ENCODE data around the gene GID8.

The GID8 gene

DNA sequence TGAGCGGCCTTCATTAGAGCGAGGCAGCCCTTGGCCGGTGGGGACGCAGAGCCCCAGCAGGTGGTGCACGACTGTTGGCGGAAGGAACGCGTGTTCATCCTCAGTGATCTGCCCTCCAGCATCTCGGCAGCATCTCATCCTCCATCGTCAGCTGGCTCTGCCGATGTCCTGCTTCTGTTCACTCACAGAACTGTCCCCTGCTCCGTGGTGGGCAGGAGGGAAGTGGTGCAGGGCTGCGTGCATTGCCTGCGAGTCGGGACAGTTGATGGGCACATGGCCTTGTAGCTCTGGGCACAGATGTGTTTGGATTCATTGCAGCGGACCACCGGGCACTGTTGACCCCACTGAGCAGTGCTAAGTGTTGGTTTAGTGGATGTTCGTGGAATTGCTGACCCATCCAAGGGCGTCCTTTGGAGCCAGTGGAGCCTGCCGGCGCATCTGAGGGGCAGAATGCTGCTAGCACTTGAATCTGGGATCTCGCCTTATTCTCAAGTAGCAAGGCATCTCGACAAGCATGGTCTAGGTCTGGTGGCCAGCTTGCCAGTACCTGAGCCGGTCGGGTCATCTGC, 7.9 kb downstream of the GID8 start:
- no peak for FAIRE-seq

DNA sequence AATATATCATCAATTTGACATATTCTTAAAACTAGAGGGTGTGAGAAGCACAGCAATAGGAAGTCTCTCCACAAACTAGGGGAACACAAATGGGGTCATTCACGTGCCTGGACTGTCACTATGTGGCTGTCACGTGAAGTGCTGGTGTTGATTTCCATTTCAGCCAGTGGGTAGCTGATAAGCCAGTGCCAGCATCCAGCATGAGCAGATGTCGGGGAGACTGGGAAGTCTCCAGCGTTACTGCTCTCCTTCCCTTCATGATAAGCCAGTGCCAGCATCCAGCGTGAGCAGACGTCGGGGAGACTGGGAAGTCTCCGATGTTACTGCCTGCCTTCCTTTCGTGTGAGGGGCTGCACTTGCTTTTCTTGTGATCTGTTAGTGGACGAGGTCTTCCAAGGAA, 9.0 kb downstream of the GID8 start:
- FAIRE-seq = no peak

DNA sequence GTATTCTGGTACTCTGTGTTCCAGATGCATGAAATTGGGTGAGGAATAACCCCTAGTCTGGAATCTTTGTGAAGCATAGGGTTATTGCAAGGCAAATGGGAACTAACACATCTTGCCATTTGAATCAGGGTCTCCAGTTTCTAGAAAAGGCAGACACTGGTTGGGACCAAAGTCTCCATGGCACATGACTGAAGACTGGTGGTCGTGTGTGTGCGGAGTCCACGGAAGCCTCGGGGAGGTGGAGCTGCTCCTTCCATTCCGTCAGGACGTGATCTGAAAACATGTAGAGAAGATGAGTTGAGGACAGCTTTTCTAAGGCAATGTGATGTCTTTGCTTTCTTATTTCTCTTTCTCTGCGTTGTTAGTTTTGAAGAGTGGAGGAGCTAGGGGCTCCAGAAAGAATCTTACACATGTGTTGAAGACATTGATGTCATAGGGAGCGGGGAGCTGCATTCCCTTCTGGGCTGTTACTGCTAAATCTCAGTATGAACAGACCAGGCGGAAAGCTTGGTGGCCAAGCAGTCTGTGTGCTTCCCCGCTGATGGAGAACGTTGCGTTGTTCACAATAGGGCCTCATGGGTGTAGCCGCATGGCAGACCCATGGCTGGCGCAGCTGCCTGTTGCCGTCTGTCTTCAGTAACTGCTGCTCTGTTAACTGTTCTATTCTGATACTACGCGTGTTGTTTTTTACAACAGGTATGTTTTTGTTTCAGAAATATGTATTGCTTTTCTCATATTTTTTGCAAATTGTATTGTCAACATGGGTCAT, 9.8 kb downstream of the GID8 start:
- no peak for FAIRE-seq

DNA sequence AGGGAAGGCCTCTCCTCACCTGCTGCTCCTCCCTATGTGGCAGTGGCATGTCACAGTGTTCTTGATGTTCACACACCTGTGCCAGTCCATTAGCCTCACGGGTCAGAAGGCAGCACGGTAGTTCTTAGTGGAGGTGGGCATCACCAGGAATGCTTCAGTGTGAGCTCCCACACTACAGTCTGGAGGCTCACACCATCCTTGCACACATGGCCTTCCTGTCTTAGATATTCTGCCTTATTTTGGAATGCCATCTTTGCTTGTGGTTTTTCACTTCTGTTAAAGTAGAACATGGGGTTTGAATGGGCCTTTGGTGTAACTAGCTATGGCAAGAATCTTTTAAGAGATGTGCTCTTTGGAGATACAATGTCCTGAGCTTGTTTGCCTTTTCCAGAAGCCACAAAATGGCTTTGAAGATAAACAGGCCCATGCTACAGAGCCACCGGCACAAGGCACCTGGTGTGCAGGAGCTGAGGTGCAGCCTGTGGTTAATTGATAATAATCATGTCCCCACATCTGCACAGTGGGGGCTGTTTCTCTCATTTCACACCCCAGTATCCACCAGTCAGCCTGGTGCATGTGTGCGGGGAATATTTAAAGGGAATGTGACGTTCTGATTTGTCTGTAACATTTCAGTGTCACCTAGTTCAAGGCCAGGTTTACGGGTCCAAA, 11.3 kb downstream of the GID8 start:
- FAIRE-seq = no peak

DNA sequence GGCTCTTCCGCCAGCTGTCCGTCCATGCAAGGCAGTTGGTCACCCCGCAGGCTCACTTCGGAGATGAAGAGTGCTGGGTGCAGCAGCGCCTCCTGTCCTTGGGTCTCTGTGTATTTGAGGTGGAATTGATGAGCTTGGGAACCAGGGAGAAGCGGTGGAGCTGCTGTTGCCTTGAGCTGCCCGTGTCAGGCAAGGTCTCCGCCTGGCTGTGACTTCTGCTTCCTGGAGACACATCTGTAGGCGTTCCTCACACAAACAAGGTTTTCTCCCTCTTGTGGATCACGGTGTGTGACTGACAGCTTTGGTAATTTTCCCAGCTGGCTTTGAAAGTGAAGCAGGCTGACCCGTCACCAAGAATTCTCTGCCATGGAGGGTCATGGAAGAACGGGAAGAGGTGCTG, 12.0 kb downstream of the GID8 start:
- FAIRE-seq = no peak

DNA sequence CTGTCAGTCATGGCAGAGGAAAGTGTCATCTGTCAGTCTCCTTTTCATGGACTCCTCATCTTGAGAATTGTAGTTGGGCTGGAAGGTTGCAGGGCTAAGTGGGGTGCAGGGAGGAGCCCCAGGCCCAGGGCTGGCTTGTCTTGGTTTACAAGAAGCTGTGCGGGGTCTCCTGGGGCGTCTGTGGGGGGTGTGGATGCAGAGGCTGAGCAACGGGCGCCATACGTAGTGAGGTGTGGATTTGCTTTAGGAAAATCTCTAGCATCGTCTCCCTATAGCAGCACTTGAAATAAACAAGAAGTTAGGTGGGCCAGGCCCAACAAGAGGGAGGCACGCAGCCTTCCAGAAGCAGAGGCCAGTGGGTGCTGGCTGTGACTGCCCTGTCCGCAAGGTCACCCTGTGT, 12.8 kb downstream of the GID8 start:
- no peak for FAIRE-seq

DNA sequence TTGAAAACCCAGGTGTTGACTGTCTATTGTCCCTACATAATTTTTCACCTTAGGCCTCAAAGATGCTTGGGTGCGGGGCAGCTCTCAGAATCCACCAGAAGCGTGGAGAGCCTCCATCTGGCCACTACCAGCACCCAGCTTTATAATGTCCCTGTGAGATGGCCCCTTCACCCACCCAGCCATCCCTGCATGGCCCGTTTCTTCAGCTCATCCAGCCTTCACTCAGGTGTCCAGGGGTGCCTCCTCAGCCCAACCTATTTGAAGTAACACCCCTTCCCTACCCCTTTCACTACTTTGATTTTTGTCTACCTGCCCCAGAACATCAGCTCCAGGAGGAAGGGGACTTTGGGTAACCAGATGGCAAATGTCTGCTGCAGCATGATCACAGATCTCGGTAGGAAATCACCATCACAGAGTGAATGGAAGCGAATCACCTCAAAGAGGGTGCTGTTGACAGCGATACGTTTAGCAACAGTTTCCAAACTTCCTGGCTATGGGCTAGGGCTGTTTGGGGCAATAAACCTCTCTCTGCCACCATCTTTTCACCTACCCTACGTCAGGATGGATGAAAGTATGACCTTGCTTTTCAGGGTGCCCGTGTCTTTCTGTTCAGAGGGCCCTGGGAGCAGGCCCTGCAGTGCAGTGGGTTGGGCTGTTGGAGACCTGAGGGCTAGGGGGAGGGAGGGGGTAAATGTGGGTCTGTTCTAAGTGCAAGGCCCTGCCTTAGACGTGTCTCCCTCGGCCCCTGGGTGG, 13.4 kb downstream of the GID8 start:
- FAIRE-seq = no peak

DNA sequence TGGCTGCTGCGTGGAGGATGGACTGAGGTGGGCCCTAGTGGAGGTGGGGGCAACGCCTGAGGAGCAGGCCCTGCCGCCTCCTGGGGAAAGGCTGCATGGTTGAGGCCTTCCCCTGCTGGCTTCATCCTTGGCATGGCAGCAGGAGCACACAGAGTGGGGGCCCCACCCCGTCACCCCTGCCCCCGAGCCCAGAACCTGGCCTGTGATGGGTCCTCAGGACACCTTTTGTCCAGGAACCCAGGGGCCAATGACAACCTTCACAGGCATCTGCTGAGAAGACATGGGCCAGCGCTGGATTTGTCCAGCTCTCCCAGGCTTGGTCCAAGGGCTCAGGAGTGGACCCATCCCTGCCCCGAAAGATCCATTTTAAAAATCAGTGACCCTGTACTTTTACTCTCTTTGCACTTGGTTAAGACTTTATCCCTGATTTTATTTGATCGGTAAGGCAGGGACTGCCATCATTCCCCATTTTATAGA, 14.0 kb downstream of the GID8 start:
- no peak for FAIRE-seq

DNA sequence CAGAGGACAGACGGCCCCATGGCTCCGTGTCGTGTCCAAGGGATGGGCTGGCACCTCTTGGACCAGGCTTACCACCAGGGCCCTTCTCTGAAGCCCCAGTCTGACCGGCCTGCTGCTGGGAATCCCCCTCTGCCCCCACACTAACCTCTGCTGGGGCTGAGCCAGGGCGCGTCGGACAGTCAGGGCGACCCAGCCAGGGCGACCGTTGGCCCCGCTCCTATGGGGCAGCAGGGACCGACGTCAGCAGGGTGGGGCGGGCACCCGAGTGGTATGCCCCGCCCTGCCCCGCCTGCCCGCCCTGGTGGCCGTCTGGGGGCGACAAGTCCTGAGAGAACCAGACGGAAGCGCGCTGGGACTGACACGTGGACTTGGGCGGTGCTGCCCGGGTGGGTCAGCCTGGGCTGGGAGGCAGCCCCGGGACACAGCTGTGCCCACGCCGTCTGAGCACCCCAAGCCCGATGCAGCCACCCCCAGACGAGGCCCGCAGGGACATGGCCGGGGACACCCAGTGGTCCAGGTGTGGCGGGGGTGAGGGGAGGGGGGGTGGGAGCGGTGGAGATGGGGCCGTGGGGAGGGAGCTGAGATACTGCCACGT, 14.5 kb downstream of the GID8 start, which contains the start of gene SLC17A9:
SLC17A9 (plus strand) TSS at position 337 of the 595 bp plus-strand sequence; CDS start at position 459, 122 bp downstream.
- no peak for FAIRE-seq

DNA sequence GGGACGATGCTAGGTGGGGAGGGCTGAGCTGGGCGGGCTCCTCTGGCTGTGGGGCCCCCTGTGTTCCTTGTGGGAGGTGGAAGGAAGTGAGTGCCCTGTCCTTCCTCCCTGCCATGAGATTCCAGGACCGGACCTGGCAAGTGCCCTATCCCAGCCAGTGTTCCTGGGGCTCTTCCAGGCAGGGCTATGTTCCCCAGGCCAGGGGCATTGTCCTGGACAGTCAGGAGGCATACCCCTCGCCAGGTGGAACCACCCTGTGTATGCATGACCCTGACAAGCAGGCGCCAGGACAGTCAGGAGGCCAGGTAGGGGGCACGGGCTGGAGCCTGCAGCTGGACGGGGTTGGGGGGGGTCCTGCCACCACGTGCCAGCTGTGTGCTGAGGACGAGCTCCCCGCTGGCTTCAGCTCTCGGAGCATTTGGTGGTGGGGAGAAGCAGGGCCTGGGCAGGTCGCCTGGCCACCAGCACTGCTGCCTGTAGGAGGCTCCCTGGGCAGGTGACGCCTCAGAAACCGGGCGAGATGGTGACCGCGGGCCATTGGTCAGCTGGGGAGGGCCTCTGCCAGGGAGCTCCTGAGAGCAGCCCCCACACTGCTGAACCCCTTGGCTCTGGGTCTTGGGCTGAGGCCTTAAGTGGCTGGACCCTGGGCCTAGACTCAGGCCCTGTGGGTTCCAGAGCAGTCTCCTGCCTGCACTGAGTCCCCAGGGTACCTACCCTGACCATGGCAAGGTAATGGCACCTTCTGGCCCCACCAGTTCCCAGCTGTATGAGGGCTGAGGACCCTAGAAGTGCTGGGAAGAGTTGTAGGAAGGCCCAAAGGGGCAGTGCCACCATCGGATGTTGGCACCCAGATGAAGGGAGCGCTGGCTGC, 15.3 kb downstream of the GID8 start:
- no peak for FAIRE-seq

DNA sequence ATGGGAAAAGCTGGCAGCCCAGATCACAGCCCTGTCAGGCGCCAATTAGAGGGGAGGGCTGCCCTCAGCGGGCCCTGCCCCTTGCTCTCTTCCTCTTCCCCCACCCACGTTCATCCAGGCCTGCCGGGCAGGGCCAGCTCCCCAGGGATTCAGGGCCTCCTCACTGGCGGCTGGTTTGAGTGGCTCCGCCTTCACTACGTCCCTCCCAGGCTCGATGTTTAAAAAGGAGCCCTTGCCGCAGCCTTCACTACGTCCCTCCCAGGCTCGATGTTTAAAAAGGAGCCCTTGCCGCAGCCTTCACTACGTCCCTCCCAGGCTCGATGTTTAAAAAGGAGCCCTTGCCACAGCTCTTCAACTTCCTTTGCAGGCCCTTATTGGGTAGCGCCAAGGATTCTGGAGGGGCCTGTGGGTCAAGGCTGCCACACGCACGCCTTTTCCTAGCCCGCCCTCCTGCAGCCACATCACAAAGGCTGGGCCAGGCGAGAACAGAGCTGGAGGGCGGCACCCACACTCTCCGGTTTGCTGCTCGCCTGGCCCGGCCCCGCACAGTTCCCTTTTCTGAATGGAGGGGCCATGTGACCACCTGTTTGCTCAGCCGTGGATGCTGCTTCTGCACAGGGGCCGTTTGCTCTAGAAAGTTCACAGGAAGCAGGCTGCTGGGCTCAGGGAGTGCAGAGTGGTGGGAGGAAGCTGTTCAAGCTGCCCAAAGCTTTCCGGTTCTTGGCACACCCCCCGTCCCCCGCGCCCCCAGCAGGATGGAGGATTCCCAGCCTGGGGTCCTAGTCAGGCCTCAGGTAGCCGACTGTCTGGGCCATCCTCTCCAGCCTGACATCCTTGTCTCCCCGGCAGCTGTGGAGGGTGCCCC, 16.1 kb downstream of the GID8 start:
- FAIRE-seq = no peak

DNA sequence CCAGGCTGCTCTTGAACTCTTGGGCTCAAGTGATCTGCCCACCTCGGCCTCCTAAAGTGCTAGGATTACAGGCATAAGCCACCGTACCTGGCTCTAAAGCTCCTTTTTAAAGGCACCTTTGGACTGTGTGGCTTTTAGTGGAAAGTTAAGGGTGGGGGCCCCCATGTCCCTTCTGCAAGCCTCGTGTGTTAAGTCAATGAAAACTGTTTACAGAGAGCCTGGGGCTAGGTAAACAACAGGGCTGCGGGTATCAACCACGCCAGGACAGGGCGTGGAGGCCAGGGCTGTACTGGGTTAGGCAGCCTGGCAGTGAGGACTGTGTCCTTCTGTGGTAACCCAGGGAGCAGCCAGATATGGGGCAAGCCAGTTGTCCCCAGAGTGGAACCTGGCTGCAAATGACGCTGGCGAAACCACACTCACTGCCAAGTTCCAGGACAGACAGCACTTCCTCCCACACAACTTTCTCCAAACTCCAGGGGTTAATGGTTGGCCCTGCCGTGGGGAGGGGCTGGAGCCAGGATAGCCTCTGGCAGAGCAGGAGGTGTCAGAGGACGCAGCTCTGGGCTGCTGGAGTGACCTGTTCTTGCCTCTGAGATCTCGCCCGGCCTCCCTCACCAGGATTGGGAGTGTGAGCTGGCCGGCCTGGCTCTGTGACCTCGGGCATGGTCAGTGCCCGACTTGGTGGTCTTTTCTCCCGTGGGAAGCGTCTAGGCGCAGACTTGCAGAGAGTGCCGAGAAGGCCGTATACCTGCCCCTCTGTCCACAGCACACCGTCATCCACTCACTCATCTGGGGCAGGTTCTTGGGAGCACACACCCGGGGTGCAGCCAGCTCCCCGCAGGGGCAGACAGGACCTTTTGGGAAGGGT, 17.8 kb downstream of the GID8 start:
- no peak for FAIRE-seq

DNA sequence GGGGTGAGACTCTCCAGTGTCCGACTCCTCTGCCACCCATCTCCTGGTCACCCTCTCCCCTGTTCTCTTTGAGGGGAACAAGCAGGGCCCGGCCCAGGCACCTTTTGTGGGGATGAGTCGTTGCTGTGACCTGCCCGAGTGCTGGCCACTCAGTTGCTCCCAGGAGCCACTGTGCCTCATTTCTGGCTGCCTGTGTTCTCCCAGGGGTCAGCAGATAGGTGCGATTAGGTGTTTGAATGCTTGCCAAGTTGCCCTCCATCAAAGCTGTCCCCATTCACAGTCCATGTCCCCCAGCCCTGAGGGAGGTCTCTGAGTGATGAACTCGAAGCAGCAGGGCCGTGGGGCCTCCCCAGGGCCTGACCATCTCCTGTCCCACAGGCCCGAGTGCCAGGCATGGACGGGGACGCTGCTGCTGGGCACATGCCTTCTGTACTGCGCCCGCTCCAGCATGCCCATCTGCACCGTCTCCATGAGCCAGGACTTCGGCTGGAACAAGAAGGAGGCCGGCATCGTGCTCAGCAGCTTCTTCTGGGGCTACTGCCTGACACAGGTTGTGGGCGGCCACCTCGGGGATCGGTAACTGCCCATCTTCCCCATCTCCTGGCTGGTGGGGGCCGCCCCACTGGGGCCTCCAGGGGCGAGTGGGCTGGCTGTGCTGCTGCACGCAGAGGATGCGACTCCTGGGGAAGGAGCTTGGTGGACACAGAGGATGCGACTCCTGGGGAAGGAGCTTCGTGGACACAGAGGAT, 18.6 kb downstream of the GID8 start:
- FAIRE-seq = no peak

DNA sequence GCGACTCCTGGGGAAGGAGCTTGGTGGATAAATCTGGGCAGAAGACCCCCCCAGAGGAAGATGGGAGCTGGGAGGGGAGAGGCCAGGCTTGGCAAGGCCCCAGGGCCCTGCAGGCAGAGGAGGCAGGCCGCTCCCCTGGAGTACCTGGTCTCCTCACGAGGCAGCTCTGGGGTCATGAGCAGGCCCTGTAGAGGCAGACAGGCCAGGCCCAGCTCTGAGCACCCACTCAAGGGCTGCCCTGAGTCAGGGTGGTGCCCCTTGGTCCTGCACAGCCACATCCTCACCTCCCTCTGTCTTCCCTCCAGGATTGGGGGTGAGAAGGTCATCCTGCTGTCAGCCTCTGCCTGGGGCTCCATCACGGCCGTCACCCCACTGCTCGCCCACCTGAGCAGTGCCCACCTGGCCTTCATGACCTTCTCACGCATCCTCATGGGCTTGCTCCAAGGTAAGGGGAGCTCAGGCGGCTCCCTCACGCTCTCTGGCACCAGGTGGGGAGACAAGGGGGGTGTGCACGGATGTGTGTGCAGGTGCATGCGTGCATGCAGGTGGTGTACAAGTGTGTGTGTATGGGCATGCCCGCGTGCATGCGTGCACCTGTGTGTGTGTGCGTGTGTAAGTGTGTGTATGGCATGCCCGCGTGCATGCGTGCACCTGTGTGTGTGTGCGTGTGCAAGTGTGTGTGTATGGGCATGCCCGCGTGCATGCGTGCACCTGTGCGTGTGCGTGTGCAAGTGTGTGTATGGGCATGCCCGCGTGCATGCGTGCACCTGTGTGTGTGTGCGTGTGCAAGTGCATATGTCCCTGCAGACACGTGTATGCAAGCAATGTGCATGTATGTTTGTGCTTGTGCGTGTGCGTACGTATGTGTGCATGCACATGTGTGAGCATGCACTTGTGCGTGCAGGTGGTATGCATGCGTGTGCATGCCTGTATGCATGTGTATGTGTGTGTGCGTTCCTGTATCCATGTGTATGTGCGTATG, 19.5 kb downstream of the GID8 start:
- no peak for FAIRE-seq

DNA sequence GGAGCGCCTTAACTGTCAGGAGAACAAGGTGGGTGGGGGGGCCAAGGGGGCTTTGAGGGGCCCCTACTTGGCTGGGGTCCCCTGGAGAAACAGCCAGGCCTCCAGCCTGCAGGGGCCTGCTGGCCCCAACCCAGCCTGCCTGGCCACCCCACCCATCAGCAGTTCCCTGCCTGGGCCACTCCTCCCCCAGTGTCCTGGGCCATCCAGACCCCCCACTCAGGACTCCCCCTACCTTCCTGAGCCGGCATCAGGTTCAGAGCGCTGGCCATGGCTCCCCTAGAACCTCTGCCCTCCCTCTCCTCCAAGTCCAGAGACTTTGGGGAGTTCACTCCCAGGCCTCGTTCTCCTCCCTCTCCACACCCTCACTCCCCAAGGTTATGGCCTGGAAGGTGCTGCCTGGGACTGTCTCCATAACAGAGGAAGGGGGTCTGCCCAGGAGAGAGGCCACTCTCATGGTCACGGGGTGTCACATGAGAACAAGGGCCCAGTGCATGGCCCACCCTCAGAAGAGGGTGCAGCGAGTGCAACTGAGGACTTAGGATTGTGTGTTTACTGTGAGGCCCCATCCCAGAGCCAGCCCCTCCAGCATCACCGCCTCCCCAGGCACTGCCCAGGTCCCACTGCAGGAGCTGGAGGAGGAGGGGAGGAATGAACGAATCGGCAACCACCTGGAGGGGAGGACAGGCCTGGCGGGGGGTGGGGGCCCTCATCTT, 20.6 kb downstream of the GID8 start:
- no peak for FAIRE-seq

DNA sequence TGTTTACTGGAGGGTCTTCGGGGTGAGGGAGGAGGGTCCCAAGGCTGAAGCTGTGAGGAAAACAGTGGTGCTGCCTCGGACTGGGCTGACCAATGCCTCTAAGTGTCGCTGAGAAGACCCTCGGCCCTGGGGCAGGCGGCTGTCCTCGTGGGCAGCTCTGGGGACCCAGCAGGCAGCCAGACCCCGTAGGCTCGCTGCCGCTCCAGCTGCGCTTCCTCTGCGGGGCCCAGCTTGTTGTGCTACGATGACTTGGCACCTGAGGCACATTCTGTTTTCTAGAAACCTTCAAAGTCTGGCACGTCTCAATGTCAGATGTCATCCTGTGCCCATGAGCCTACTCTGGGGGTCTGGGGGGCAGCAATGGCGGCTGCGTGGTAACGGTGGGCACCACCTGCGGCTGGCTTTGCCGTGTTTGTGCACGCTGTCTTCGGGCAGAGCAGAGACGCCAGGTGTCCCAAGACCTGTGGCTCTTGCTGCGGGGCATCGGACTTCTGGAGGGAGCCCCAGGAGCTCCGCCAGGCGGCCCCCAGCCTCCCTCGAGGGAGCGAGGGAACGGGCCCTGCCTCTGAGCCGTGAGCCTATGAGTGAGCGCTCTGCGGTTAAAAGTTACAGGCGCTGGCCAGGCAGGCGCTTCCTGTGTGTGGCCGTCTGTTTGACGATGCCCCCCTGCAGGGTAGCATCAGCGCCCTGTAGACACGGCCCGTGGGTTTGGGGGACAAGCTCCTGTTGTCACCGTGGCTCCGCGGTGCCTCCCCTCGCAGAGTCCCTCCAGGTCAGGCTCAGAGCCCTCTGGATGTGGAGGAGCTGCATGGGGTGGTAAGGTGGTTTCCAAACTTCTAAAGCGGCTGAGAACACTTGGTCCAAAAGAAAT, 21.4 kb downstream of the GID8 start:
- FAIRE-seq = no peak

All from A204.1 (cell line).